Uterus (tissue), 4 donors: Measurements from ENCODE around the gene VRTN. TPM values are rescaled to one million over a fixed set of nuclear protein-coding genes. Genes with fewer than 3 reads are reported as not detected.

Source experiments
- DNase-seq, 2 donors: peaks; one replicate each; pipeline ENCODE4 v3.0.0-alpha.2; 2019 to 2020
- H3K27ac ChIP-seq, 2 donors: fragments of 200-600 bp; sonication (generic); 1 replicate in 1 of 2; 2 replicates in 1 of 2; pipeline ENCODE4 v1.5.1; 2016 to 2018
- H3K27me3 ChIP-seq, 2 donors: fragments of 200-600 bp; sonication (generic); one replicate each; pipeline ENCODE4 v1.5.1; 2018 to 2019; ENCODE audit warnings: control low read depth in 1 of 2
- H3K36me3 ChIP-seq, 2 donors: fragments of 200-600 bp; sonication (generic); one replicate each; pipeline ENCODE4 v1.5.1; 2019; ENCODE audit warnings: control low read depth in 1 of 2
- H3K4me1 ChIP-seq, 2 donors: fragments of 200-600 bp; sonication (generic); one replicate each; pipeline ENCODE4 v1.5.1; 2018 to 2019; ENCODE audit warnings: control low read depth in 1 of 2
- H3K4me3 ChIP-seq, 2 donors: fragments of 200-600 bp; sonication (generic); 1 replicate in 1 of 2; 2 replicates in 1 of 2; pipeline ENCODE4 v1.5.1; 2018 to 2019; ENCODE audit warnings: mild to moderate bottlenecking in 1 of 2
- H3K9me3 ChIP-seq, 2 donors: fragments of 200-600 bp; sonication (generic); one replicate each; pipeline ENCODE4 v1.5.1; 2019; ENCODE audit warnings: control low read depth in 1 of 2
- CTCF ChIP-seq, 4 experiments: fragments of 200-600 bp in 2 of 4; fragments of 450-650 bp in 2 of 4; sonication (generic) in 2 of 4; IDR thresholded peaks; one replicate each; pipeline ENCODE4 v1.5.1; 2016 to 2019; ENCODE audit warnings: antibody characterized with exemption in 4 of 4, mild to moderate bottlenecking in 2 of 4, moderate library complexity in 1 of 4
- POLR2A ChIP-seq, 2 donors: fragments of 450-650 bp; IDR thresholded peaks; one replicate each; pipeline ENCODE4 v1.6.1; 2016; ENCODE audit warnings: antibody characterized with exemption in 2 of 2, mild to moderate bottlenecking in 1 of 2, moderate library complexity in 1 of 2
- intact Hi-C: fragments of 100-400 bp; cut with DNase I; formaldehyde crosslinking; loops from one replicate; pipeline ENCODE4 v1.15.1; 2023; ENCODE audit warnings: low total_unique reads
- total RNA-seq, 4 donors: library from RNA; depleted of rRNA in 3 of 4; stranded (reverse); fragments of >200 nt in 3 of 4; gene quantifications; one replicate each; pipeline versions ENCODE4 v1.1.0 to v1.2.4, GENCODE V29; 2014 to 2023
- donor health status: DM: yes; HTN: yes; CAD: no.

VRTN gene
- total RNA-seq, 4 donors from 2014 or later: 0.21 TPM; not detected in 3

GRCh38 chr14:74302634-74303569 is 45.4 kb upstream of the VRTN start, which contains the start of gene ABCD4:
ABCD4 (minus strand) TSS chr14:74302934; CDS start chr14:74302912, 22 bp downstream.
- H3K27me3 ChIP-seq: no peaks in the 10 kb centered on the region
- DNase-seq: peak; percentile 91 to 95
- H3K9me3 ChIP-seq: no peaks in the 10 kb centered on the region
- H3K4me1 ChIP-seq: no peaks in the 10 kb centered on the region
- H3K4me3 ChIP-seq: peak within 1 kb of the TSS; percentile 62 to 92
- H3K36me3 ChIP-seq: no peaks in the 10 kb centered on the region
- intact Hi-C loops: no loop called here
- peak within 1 kb of the TSS; percentile 84 to 90 for H3K27ac ChIP-seq
- peak in 1 of 2 donors; percentile 58 for TF ChIP-seq POLR2A (IDR thresholded peaks at IDR 0.05)
- peak; percentile 14 to 83 (median 58) for TF ChIP-seq CTCF (IDR thresholded peaks at IDR 0.05)

- no peaks in the 10 kb centered on the region for H3K27me3 ChIP-seq
- no peak for TF ChIP-seq POLR2A (IDR thresholded peaks at IDR 0.05)
- no peak for TF ChIP-seq CTCF (IDR thresholded peaks at IDR 0.05)
- H3K36me3 ChIP-seq: no peaks in the 10 kb centered on the region
- no peak overlapping the region for H3K27ac ChIP-seq
- intact Hi-C loops: no loop called here
- H3K9me3 ChIP-seq: no peaks in the 10 kb centered on the region
- DNase-seq: no peak
- no peak overlapping the region for H3K4me3 ChIP-seq
- H3K4me1 ChIP-seq: no peaks in the 10 kb centered on the region
Observed at GRCh38 chr14:74308695-74309094, 39.6 kb upstream of the VRTN start.

GRCh38 chr14:74309125-74310022 is 38.9 kb upstream of the VRTN start:
- H3K36me3 ChIP-seq: no peaks in the 10 kb centered on the region
- DNase-seq: no peak
- H3K27me3 ChIP-seq: no peaks in the 10 kb centered on the region
- H3K27ac ChIP-seq: no peak overlapping the region
- no peaks in the 10 kb centered on the region for H3K4me1 ChIP-seq
- intact Hi-C loops: no loop called here
- TF ChIP-seq POLR2A (IDR thresholded peaks at IDR 0.05) (no peak), CTCF (IDR thresholded peaks at IDR 0.05) (no peak)
- no peak overlapping the region for H3K4me3 ChIP-seq
- no peaks in the 10 kb centered on the region for H3K9me3 ChIP-seq

GRCh38 chr14:74312161-74312560 is 36.1 kb upstream of the VRTN start:
- Histone ChIP-seq H3K4me3 (no peak overlapping the region), H3K9me3 (no peaks in the 10 kb centered on the region), H3K36me3 (no peaks in the 10 kb centered on the region), H3K27ac (no peak overlapping the region), H3K27me3 (no peaks in the 10 kb centered on the region), H3K4me1 (no peaks in the 10 kb centered on the region)
- no peak for TF ChIP-seq CTCF (IDR thresholded peaks at IDR 0.05)
- TF ChIP-seq POLR2A (IDR thresholded peaks at IDR 0.05): no peak
- no peak for DNase-seq
- intact Hi-C loops: no loop called here
